HEK293T (cell line): ENCODE measurements around the gene CMKLR1.

ENCODE experiments used
- CTCF ChIA-PET: fragments of 350-600 bp; formaldehyde crosslinking; extraction: SDS; loops from one replicate; lab custom pipeline; 2021; ENCODE audit warnings: antibody characterized with exemption, inconsistent platforms; lab: Yijun Ruan, JAX
- POLR2A ChIA-PET: fragments of 350-600 bp; formaldehyde crosslinking; extraction: SDS; loops from one replicate; lab custom pipeline; 2020; ENCODE audit warnings: antibody characterized with exemption, inconsistent platforms; lab: Yijun Ruan, JAX
- DNase-seq: peaks from one replicate; pipeline ENCODE4 v3.0.0; 2012; ENCODE audit warnings: mixed read lengths; ENCODE audit errors: extremely low spot score
- ARNT ChIP-seq: fragments of 450-650 bp; IDR thresholded peaks from 2 replicates; pipeline ENCODE4 v1.6.1; 2017; ENCODE audit warnings: mild to moderate bottlenecking
- BHLHE40 ChIP-seq: fragments of 450-650 bp; IDR thresholded peaks from 2 replicates; pipeline ENCODE4 v1.6.1; 2016; ENCODE audit warnings: mild to moderate bottlenecking, moderate library complexity, borderline replicate concordance
- CTBP1 ChIP-seq: fragments of 450-650 bp; IDR thresholded peaks from 2 replicates; pipeline ENCODE4 v1.6.1; 2016; ENCODE audit warnings: borderline replicate concordance
- ELF4 ChIP-seq: fragments of 450-650 bp; IDR thresholded peaks from 2 replicates; pipeline ENCODE4 v1.6.1; 2017; ENCODE audit warnings: antibody characterized with exemption
- FOXA1 ChIP-seq: fragments of 450-650 bp; IDR thresholded peaks from 2 replicates; pipeline ENCODE4 v1.6.1; 2016; ENCODE audit warnings: mild to moderate bottlenecking
- FOXK2 ChIP-seq: fragments of 450-650 bp; IDR thresholded peaks from 2 replicates; pipeline ENCODE4 v1.6.1; 2016; ENCODE audit warnings: mild to moderate bottlenecking
- FOXM1 ChIP-seq: fragments of 450-650 bp; IDR thresholded peaks from 2 replicates; pipeline ENCODE4 v1.6.1; 2017; ENCODE audit warnings: mild to moderate bottlenecking, borderline replicate concordance
- HDGF ChIP-seq: fragments of 450-650 bp; IDR thresholded peaks from 2 replicates; pipeline ENCODE4 v1.6.1; 2017; ENCODE audit warnings: antibody characterized with exemption, borderline replicate concordance
- L3MBTL2 ChIP-seq: fragments of 450-650 bp; conservative IDR thresholded peaks from 2 replicates; pipeline ENCODE4 v1.6.1; 2016; ENCODE audit warnings: mild to moderate bottlenecking
- LEF1 ChIP-seq: fragments of 450-650 bp; IDR thresholded peaks from 2 replicates; pipeline ENCODE4 v1.6.1; 2017; ENCODE audit warnings: mild to moderate bottlenecking, borderline replicate concordance
- NFRKB ChIP-seq: fragments of 450-650 bp; IDR thresholded peaks from 2 replicates; pipeline ENCODE4 v1.6.1; 2016; ENCODE audit warnings: mild to moderate bottlenecking, moderate library complexity
- PKNOX1 ChIP-seq: fragments of 450-650 bp; IDR thresholded peaks from 2 replicates; pipeline ENCODE4 v1.6.1; 2016
- SP1 ChIP-seq: fragments of 450-650 bp; IDR thresholded peaks from 2 replicates; pipeline ENCODE4 v1.6.1; 2017
- SUZ12 ChIP-seq: fragments of 450-650 bp; IDR thresholded peaks from 2 replicates; pipeline ENCODE4 v1.6.1; 2016; ENCODE audit warnings: mild to moderate bottlenecking
- TARDBP ChIP-seq: fragments of 450-650 bp; IDR thresholded peaks from 2 replicates; pipeline ENCODE4 v1.6.1; 2016
- ZNF384 ChIP-seq: fragments of 450-650 bp; IDR thresholded peaks from 2 replicates; pipeline ENCODE4 v1.6.1; 2016

CMKLR1 gene

DNA sequence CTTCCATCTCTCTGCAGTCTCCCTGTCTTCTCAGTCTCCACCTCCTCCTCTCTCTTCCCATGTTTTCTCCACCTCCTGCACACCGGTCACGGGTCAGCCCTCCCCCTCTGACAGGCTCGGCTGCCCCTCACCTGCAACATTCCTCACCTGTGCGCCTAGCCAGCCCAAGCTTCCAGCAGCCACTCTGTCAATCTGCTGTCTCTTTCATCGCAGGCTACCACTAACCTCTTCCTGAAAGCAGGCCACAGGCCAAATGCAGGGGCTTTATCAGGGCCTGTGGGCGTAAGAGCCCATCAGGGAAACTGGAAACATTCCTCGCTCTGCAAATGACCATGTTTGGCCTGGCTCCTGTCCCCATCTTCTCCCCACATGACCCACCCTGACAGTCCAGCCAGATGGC, 34.5 kb downstream of the CMKLR1 start:
- CTCF ChIA-PET: no interaction called here
- no peak for TF ChIP-seq ARNT
- TF ChIP-seq SP1: no peak
- no peak for TF ChIP-seq NFRKB
- no peak for TF ChIP-seq LEF1
- no peak for TF ChIP-seq FOXK2
- TF ChIP-seq TARDBP: no peak
- no peak for TF ChIP-seq BHLHE40
- TF ChIP-seq HDGF: no peak
- no peak for TF ChIP-seq FOXA1
- TF ChIP-seq ELF4: no peak
- TF ChIP-seq CTBP1: no peak
- TF ChIP-seq SUZ12: no peak
- no peak for TF ChIP-seq FOXM1
- no peak for TF ChIP-seq PKNOX1
- TF ChIP-seq ZNF384: no peak
- no peak for TF ChIP-seq L3MBTL2
- POLR2A ChIA-PET: no interaction called here
- DNase-seq: no peak

- ChIA-PET CTCF (no interaction called here), POLR2A (no interaction called here)
- no peak for DNase-seq
- TF ChIP-seq BHLHE40: no peak
- no peak for TF ChIP-seq L3MBTL2
- TF ChIP-seq ELF4: no peak
- no peak for TF ChIP-seq SP1
- no peak for TF ChIP-seq FOXA1
- no peak for TF ChIP-seq TARDBP
- TF ChIP-seq LEF1: no peak
- TF ChIP-seq FOXM1: no peak
- no peak for TF ChIP-seq PKNOX1
- TF ChIP-seq FOXK2: no peak
- TF ChIP-seq NFRKB: no peak
Measured at GRCh38 chr12:108303703-108304102, 35.4 kb downstream of the CMKLR1 start.

- TF ChIP-seq TARDBP: no peak
- no peak for TF ChIP-seq ARNT
- no peak for TF ChIP-seq BHLHE40
- TF ChIP-seq CTBP1: no peak
- no peak for TF ChIP-seq FOXA1
- TF ChIP-seq ELF4: no peak
- no peak for TF ChIP-seq SUZ12
- no peak for TF ChIP-seq FOXM1
- no peak for DNase-seq
- POLR2A ChIA-PET: no interaction called here
- CTCF ChIA-PET: no interaction called here
Measured at GRCh38 chr12:108302403-108303311, 36.5 kb downstream of the CMKLR1 start.

GRCh38 chr12:108302016-108302402, 37.1 kb downstream of the CMKLR1 start:
- TF ChIP-seq ZNF384 (no peak), FOXM1 (no peak), ELF4 (no peak), LEF1 (no peak), BHLHE40 (no peak), TARDBP (no peak), NFRKB (no peak), PKNOX1 (no peak), FOXA1 (no peak), FOXK2 (no peak), L3MBTL2 (no peak), SUZ12 (no peak), SP1 (no peak), ARNT (no peak), HDGF (no peak), CTBP1 (no peak)
- ChIA-PET CTCF (no interaction called here), POLR2A (no interaction called here)
- no peak for DNase-seq

DNA sequence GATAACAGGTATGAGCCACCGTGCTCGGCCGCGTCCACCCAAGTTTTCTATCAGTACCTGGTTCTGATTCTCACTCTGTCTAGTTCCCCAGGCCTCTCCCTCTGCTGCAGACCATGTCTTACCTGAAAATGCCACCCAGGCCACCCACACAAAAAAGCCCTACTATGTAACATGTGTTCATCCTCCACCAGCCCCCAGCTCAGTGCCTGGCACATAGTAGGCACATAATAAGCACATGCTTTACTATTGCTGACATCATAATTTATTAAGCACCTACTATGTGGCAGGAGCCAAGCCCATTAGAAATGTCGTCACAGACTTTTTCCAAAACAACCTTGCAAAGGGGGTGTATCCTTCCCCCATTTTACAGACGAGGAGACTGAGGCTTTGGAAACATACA, 37.8 kb downstream of the CMKLR1 start:
- no peak for DNase-seq
- ChIA-PET CTCF (no interaction called here), POLR2A (no interaction called here)
- no peak for TF ChIP-seq ZNF384

DNA sequence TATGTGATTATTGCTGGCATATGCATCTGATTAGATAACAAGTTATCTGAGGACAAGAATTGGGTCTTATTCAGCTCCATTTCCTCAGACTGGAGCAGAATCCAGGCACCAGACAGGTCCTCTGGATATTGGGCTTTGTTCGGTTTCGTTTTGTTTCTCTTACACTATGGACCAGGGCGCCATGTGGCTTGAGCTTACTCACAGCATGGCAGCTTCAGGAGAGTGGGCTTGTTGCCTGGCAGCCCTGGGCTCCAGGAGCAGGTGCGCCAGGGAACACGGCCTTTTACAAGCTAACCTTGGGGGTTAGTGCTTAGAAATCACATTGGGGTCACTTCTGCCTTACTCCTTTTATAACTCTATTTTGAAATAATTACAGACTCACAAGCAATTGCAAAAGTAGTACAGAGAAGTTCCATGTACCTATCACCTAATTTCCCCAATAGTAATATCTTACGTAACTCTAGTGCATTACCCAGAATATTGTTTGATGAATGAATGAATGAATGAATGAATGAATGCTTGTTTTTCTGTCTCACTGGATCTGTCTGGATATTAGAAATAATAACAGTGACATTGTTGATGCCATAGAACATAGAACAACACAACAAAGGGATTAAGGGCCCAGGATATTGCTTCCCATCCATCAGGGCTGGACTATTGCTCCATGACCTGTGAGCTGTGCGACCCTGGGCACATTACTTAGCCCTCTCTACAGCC, 39.0 kb downstream of the CMKLR1 start:
- ChIA-PET CTCF (interaction anchor here (0.6 kb wide), 1 partner anchor 36 kb away, joined by 3 read pairs; no protein-coding TSS in a partner anchor), POLR2A (no interaction called here)
- no peak for DNase-seq
- TF ChIP-seq ELF4 (no peak), FOXA1 (no peak), FOXM1 (no peak), TARDBP (no peak), ARNT (no peak), L3MBTL2 (no peak), HDGF (no peak), SUZ12 (no peak), NFRKB (no peak), FOXK2 (no peak), PKNOX1 (no peak), BHLHE40 (no peak), SP1 (no peak), LEF1 (no peak), ZNF384 (no peak), CTBP1 (no peak)
